Left ventricle myocardium inferior (tissue), 1 donor: ENCODE measurements around the gene MSANTD3. TPM values are rescaled to one million over a fixed set of nuclear protein-coding genes. Genes with fewer than 3 reads are reported as not detected.
"Not testable (repeated sequence)": the region's sequence is repeated elsewhere in the genome, so short reads cannot be mapped to it uniquely, and the experiment has no call there.

Source experiments
- DNase-seq: peaks from one replicate; pipeline ENCODE4 v3.0.0-alpha.2; 2020
- H3K27ac ChIP-seq: fragments of 200-600 bp; replicated peaks from 2 replicates; pipeline ENCODE4 v1.8.0; 2021
- H3K27me3 ChIP-seq: fragments of 200-600 bp; 2 replicates; pipeline ENCODE4 v1.8.0; 2021; ENCODE audit warnings: low read depth
- H3K36me3 ChIP-seq: fragments of 200-600 bp; 2 replicates; pipeline ENCODE4 v1.8.0; 2021
- H3K4me1 ChIP-seq: fragments of 200-600 bp; 2 replicates; pipeline ENCODE4 v1.8.0; 2021
- H3K4me3 ChIP-seq: fragments of 200-600 bp; 2 replicates; pipeline ENCODE4 v1.8.0; 2021; ENCODE audit warnings: mild to moderate bottlenecking, moderate library complexity
- H3K9me3 ChIP-seq: fragments of 200-600 bp; replicated peaks from 2 replicates; pipeline ENCODE4 v1.8.0; 2021
- CTCF ChIP-seq: fragments of 200-600 bp; IDR thresholded peaks from 2 replicates; pipeline ENCODE4 v1.8.0; 2021; ENCODE audit warnings: antibody characterized with exemption, mild to moderate bottlenecking, borderline replicate concordance
- intact Hi-C: fragments of 100-400 bp; cut with micrococcal nuclease; formaldehyde crosslinking; loops from one replicate; pipeline ENCODE4 v1.11.0; 2022
- long read RNA-seq: library from polyadenylated mRNA; unstranded; transcript quantifications from one replicate; pipeline ENCODE4 v2.0.0, GENCODE V29; 2021
- total RNA-seq: library from RNA; stranded (reverse); fragmentation: NEBNext Ultra II Directional; extraction: Animal tissue kit (Norgen Biotek cat#: 25700); gene quantifications from one replicate; pipeline ENCODE4 v1.2.1, GENCODE V29; 2021
- donor health status: DM: no; HTN: yes; CAD: no; lungs with severe emphysema.

The MSANTD3 gene
- total RNA-seq: 19.8 TPM
- long read RNA-seq, transcript MSANTD3-203 (3 exons, 1,362 nt): major isoform, 36 of 42 reads
- long read RNA-seq, partial matches to known transcripts: 2 of 42 reads
- long read RNA-seq, other reads (novel, unspliced or antisense): 3 of 42 reads

- intact Hi-C loops: no loop called here
- Histone ChIP-seq H3K9me3 (no peaks in the 10 kb centered on the region), H3K4me1 (peaks cover 35% of the 10 kb centered on the region), H3K4me3 (peak within 1 kb of the TSS; percentile 89), H3K27ac (peak within 1 kb of the TSS; percentile 90), H3K36me3 (no peaks in the 10 kb centered on the region), H3K27me3 (no peaks in the 10 kb centered on the region)
- peak; percentile 41 for TF ChIP-seq CTCF
- peak; percentile 74 for DNase-seq
Measured at GRCh38 chr9:100426530-100427365, at the start of gene MSANTD3. Gene MSANTD3 (plus strand): TSS chr9:100427143. CDS start chr9:100441939, 14,796 bp downstream.

- no peaks in the 10 kb centered on the region for H3K36me3 ChIP-seq
- H3K27me3 ChIP-seq: no peaks in the 10 kb centered on the region
- no peak overlapping the region for H3K4me3 ChIP-seq
- no peak for TF ChIP-seq CTCF
- no peaks in the 10 kb centered on the region for H3K4me1 ChIP-seq
- DNase-seq: no peak
- H3K9me3 ChIP-seq: peaks cover 25% of the 10 kb centered on the region
- no peak overlapping the region for H3K27ac ChIP-seq
- intact Hi-C loops: no loop called here
Measured at GRCh38 chr9:100379862-100380261, 47.1 kb upstream of the MSANTD3 start.

GRCh38 chr9:100392989-100393388 is 34.0 kb upstream of the MSANTD3 start:
- H3K9me3 ChIP-seq, H3K27me3 ChIP-seq, H3K4me1 ChIP-seq, DNase-seq, intact Hi-C loops, H3K4me3 ChIP-seq, H3K36me3 ChIP-seq, H3K27ac ChIP-seq: not testable (repeated sequence)

- intact Hi-C loops: no loop called here
- no peak for DNase-seq
- H3K27ac ChIP-seq: no peak overlapping the region
- H3K4me3 ChIP-seq: no peak overlapping the region
- no peak for TF ChIP-seq CTCF
- H3K4me1 ChIP-seq: no peaks in the 10 kb centered on the region
- no peaks in the 10 kb centered on the region for H3K27me3 ChIP-seq
- no peaks in the 10 kb centered on the region for H3K36me3 ChIP-seq
- no peaks in the 10 kb centered on the region for H3K9me3 ChIP-seq
Measured at GRCh38 chr9:100394032-100394695, 32.8 kb upstream of the MSANTD3 start.

- Histone ChIP-seq H3K9me3 (no peaks in the 10 kb centered on the region), H3K27me3 (no peaks in the 10 kb centered on the region), H3K4me1 (no peaks in the 10 kb centered on the region), H3K27ac (no peak overlapping the region), H3K4me3 (no peak overlapping the region), H3K36me3 (no peaks in the 10 kb centered on the region)
- no peak for DNase-seq
- TF ChIP-seq CTCF: no peak
- intact Hi-C loops: no loop called here
Measured at GRCh38 chr9:100394816-100395215, 32.1 kb upstream of the MSANTD3 start.

GRCh38 chr9:100396769-100397168 is 30.2 kb upstream of the MSANTD3 start:
- H3K9me3 ChIP-seq: no peaks in the 10 kb centered on the region
- no peak for TF ChIP-seq CTCF

More at GRCh38 chr9:100396769-100397168, 30.2 kb upstream of the MSANTD3 start:
- no peak overlapping the region for H3K4me3 ChIP-seq
- no peak for DNase-seq
- H3K27ac ChIP-seq: no peak overlapping the region
- intact Hi-C loops: no loop called here
- no peaks in the 10 kb centered on the region for H3K4me1 ChIP-seq
- no peaks in the 10 kb centered on the region for H3K27me3 ChIP-seq
- H3K36me3 ChIP-seq: no peaks in the 10 kb centered on the region
